HG03469 (cell line): ENCODE measurements around the gene MAP6D1.

Source experiments
- ATAC-seq: cut with Tn5 transposase; IDR thresholded peaks from one replicate; pipeline ENCODE4 v1.9.1; 2021; ENCODE audit warnings: mild to moderate bottlenecking, moderate library complexity, moderate number of reproducible peaks; ENCODE audit not compliant: unreplicated experiment

The MAP6D1 gene

DNA sequence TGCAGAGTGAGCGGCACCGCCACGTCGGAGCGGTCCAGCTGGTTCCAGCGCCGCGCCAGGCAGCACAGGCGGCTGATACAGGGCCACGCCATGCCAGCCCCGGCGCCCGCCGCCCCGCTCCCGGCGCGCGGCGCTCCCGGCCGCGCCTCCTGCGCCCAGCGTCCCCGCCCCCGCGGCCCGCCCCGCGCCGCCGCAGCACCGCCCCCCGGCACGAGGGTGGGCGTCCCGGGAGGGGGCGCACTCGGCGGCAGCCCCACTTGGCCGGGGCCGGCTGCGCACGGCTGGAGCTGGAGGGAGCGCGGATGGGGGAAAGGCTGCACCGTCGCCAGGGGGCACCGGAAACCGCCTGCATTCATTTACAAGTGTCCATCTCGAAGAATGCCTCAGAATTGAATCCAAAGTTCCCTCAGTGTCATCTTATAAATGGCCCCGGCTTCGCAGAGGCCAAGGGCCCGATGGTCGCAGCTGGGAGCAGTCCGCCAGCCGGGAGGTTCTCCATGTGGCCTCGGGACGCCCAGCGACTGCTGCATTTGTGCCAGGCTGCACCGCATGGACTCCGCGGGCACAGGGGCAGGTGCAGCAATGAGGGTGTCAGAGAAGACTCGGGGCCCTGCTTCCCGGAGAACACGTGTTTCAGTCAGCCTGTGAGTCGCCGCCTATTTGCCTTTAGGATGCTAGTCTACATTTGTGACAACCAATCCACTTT is at the start of gene MAP6D1:
MAP6D1 (minus strand) TSS at position 122 of the 706 bp plus-strand sequence; CDS start at position 92, 30 bp downstream.
- ATAC-seq: no peak

DNA sequence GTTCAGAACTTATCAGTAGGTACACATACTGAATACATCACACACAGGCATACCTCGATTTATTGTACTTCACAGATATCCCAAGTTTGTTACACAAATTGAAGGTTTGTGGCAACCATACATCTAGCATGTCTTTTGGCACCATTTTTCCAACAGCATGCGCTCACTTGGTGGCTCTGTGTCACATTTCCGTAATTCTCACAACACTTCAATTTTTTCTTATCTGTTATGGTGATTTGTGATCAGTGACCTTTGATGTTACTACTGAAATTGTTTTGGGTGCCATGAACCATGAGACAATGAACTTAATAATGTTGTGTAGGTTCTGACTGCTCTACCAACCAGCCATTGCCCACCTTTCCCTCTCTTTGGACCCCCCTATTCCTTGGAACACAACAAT is 48.5 kb upstream of the MAP6D1 start:
- no peak for ATAC-seq

DNA sequence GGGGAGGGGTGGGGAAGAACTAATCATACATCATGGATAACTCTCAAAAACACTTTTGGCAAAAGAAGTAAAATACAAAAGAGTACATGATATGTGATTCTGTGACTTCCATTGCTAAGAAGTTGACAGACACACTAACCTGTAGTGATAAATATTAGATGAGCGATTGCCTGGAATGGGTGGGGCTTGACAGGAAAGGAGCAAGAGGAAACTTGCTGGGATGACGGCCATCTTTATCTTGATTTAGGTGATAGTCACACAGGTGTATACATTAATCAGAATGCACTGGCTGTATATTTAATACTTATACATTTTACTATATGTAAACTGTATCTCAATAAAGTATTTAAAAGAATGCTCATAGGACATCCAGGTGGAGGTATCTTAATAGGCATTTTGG is 46.2 kb upstream of the MAP6D1 start:
- no peak for ATAC-seq

DNA sequence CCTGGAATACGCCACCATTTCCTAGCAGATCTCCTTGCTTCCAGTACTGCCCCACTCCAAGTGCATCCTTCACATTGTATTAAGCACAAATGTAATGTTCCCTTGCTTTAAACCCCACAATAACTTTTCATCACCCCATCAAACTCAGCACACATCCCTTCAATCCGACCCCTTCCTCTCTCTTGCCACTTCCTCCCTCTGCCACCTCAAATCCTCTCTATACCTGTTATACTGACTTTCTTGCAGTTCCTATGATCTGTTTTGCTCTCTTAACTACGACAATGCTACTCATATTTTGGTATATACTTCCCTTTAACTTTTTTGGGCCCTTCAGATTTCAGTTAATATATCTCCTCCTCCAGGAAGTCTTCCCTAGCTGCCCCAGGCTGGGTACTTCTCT is 45.2 kb upstream of the MAP6D1 start:
- no peak for ATAC-seq

DNA sequence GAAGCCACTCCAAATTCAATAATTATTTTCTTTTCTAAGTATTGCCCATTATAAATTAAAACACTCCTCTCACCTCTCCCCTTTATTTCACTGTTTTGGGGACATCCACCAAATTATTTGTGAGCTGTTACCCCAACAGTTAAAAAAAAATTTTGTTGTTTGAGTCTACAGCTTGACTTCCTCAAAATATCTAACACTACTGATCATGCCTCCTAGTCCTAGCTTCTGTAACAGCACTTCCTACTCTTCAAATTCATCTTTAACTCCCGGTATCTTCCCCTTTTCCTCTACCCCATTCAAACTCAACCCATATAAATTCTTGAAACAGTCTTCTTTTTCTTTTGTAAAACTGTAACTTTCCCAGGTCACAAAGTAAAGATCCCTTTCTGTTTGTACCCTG is 43.4 kb upstream of the MAP6D1 start:
- no peak for ATAC-seq

DNA sequence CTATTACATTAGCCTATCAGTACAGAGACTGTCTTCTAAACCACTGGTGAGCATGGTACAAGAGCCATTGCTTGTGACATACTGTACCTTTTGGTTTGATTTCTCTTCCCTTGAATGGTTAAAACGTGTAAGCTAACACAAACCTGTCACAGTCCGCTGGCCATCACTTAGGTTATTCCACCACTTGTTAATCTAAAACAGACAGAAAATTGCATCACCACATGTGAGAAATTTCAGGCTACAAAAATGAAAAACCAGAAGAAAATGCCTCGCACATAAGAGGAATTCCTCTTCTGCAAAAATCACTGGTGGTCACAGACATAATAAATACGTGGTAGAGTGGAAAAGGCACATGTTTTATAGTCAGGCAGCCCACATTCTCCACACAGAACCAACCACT is 37.2 kb upstream of the MAP6D1 start:
- ATAC-seq: no peak

DNA sequence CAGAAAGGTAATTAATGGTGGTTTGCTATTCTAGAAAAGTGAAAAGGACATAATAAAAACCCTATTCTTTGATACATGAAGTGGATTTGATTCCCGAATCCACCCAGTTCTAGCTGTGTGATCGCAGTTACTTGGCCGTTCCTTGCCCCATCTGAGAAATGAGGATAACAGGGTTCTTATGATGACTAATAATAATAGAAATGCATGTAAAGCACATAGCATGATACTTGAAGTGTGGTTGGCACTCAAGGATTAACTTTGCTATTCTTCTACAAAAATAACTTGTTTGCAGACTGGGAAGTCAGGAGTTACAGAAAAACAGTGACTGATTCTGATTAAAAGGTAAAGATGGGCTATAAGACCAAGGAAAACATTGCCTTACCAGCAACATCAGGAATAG is 32.5 kb upstream of the MAP6D1 start:
- ATAC-seq: no peak

DNA sequence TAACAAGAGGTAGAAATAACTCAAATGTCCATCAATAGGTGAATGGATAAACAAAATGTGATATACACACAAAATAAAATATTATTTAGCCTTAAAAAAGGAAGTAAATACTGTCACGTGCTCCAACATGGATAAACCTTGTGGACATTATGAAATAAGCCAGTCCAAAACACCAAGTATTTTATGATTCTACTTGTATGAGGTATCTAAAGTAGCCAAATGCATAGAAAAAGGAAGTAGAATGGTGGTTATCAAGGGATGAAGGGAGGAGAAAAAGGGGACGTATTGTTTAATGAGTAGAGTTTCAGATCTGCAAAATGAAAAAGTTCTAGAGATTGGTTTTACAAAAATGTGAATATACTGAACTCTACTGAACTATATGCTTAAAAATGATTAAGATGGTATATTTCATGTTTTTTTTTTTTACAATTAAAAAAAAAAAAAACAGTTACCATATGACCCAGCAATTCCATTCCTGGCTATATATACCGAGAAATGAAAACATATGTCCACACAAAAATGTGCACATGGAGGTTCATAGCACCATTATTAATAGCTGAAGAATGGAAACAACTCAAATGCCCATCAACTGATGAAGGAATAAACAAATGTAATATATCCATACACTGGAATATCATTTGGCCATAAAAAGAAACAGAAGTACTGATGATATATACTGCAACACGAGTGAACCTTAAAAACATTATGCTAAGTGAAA is 29.1 kb upstream of the MAP6D1 start:
- no peak for ATAC-seq

DNA sequence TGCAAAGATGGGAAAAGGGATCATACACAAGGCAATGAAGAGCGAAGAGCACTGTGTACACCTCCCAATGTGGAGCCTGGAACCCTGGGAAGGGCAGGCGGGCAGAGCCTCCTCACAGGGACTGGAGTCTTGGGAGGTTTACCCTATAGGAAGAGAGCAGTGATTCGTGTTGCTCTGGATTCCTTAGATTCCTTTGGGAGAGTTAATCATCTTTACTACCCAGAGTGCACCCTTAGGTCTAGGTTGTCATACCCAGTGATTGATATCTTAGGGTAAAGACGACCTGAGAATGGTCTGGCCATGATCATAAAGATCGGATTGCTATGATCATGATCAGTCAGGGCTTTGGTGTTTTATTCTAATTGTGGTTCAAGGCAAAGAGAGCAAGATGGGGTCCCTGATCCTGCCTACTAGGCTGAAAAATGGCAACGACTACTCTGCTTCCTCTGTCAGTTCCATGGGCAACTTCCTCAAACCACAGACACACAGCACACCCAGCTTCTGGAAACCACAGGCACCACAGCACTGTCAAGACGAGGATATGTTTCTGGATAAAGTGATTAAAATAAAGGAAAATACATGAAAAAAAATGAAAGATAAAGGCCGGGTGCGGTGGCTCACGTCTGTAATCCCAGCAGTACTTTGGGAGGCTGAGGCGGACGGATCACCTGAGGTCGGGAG is 20.4 kb upstream of the MAP6D1 start:
- ATAC-seq: no peak

DNA sequence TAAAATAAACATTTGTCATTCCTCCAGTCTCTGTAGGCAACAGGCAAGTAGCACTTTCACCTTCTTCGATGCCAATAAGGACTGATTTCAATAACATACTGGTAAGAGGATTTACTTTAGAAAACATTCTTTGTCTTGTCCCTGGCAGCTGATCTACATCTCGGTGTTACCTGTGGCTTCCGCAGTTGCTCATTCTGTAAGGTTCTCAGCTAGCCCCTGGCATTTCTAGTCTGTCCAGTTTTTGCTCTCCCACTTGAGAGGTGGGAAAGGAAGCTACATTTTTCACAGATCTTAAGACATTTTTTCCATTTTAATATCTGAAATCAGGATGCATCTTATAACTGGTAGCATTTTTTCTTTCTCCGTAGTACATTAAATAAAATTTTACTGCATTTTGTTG is 19.7 kb upstream of the MAP6D1 start:
- ATAC-seq: no peak

DNA sequence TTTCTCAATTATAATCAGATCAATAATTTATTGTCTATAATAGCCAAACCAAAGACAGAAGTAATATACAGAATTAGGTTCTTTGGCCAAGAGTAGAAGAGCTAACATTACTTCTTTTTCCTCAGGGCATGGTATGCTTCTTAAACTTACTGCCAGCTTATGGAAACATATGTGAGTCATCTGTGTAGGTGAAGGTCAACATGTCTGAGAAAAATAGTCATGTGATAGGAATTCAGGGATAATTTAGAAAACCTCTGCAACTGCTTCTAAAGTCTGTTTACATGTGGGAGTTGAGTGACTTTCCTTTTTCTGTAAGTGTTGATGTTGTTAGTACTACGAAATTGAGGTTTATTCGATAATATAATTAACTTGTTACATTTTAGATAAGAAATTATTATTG is 19.2 kb upstream of the MAP6D1 start:
- ATAC-seq: no peak

DNA sequence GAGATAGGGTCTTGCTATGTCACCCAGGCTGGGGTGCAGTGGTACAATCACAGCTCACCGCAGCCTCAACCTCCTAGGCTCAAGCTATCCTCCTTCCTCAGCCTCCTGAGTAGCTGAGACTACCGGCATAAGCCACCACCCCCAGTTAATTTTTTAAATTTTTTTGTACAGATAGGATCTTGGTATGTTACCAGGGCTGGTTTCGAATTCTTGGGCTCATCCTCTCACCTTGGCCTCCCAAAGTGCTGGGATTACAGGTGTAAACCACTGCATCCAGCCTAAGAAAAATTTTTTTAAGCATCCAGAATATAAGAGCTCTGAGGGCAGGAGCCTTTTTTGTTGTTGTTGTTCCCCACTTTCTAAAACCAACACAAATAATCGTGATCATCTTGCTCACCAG is 14.4 kb upstream of the MAP6D1 start:
- ATAC-seq: no peak

DNA sequence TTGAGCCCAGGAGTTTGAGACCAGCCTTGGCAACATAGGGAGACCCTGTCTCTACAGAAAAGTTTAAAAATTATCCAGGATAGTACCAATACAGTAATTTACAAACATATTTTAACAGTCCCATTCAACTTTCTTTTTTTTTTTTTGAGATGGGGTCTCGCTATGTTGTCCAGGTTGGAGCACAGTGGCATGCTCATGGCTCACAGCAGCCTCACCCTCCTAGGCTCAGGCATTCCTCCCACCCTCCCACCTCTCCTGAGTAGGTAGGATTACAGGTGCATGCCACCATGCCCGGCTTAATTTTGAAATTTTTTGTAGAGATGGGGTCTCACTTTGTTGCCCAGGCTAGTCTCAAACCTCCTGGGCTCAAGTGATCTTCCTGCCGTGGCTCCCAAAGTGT is 12.5 kb upstream of the MAP6D1 start:
- no peak for ATAC-seq

DNA sequence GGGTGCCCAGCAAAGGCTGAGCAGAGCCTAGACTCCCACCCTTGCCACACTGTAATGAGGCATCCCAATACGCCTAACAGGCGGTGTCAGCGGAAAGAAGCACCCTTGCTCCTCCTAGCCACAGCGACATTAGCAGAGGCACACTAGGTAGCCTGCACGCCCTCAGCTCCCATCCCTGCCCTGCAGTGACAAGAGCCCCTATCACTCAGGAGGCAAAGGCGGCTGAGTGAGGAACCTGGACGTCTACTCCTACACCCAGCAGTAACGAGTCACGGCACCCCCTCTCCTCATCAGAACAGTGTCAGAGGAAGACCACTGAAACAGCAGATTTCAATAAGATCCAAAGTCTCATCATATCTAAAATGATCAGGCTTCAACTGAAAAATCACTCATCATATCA is 12.0 kb upstream of the MAP6D1 start:
- ATAC-seq: no peak

DNA sequence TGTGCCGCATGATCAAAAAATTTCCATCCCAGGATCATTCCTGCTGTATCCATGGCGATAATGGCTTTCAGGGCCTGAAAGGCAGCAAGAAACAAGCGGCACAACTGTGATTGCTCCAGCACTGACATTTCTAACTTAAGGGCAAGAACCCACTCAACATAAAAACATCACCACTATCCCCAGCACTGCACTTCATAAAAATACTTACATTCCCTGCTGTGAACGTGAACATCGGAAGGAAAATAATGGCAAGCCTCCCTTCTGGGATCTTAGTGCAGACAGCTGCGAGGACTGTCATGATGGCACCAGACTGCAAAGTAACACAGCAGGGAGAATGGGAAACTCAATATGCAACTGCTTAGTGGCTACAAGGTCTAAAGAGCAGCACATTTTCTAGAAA is 8.1 kb upstream of the MAP6D1 start:
- no peak for ATAC-seq

DNA sequence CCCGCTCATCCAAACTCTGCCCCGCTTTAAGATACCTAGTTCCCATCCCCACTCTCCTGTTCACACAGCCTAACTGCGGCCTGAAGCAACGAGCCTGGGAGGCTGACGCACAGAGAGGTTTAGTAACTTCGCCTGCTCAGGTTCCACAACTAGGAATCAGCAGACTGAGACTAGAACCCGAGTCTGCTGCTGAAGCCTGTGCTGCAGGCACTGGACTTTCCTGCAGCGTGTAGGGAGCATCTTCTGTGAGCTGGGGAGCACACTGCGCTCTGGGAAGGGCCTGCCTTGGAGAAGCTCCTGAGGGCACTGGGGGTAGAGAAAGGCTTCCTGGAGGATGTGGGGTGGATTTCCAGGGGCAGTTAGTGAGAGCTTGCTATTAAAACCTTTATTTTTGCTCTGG is 4.8 kb upstream of the MAP6D1 start:
- no peak for ATAC-seq

DNA sequence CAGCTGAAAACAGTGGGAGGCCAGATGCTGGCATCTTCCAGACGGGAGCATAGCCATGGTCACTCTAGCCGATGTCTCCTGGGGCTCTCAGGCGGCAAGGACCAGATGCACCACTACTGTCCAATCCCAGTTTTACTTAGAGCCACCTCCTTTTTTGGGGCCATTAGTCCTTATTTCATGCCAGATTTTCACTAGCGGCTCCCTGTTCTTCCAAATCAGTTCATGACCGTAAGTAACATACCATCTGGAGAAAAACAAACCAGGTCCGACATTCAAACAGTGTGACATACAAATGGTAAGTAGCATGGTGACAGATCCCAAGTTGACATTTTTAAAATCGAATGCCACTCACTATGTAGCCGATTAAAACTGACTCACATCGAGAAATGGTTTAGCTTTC is 4.1 kb upstream of the MAP6D1 start:
- ATAC-seq: no peak

DNA sequence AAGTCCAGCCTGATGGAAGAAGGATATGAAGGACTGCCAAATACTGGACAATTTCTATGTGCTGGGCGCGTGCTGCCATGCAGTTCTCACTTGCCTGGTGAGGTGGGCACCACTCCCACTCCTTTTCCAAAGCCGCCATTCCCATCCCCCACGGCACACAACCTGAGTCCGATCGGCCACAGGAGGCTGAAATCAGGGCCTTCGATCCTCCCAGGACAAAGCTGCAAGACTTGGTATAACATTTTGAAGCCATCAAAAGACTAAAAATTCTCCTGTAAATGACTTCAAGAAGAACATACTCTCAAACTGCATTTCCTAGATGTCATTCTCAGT is 3.1 kb upstream of the MAP6D1 start:
- ATAC-seq: no peak

DNA sequence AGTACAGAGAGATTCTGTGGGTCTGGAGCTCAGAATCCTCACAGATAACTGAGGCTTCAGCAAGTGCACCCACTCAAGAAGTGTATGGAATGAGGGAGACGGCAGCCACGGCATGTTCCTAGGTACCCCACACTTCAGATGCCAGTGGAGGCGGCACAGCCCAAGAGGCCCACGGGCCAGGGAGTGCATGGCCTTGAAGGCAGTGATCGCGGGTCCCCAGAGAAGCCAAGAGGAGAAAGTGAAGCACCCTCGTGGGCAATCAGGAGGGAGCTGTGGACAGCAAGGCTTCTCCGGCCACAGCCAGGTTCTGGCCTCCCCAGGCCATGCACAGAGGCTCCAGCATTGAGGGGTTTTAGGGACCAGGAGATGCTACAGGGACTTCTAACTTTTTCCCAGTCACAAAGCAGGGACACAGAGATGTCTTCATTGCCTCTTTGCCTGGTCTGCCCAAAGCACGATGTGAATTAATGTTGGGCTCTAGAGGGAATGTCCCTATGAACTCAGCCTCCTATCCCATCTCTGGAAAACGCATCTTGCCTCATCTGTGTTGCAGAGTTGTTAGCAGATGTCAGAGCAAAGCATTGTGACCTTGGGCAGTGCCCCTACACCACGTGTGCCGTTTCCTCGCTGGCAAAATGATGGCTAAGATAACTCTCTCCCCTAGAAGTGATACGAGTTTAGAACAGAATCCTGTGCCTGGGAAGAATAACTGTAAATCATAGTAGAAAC is 2.6 kb upstream of the MAP6D1 start:
- ATAC-seq: no peak

DNA sequence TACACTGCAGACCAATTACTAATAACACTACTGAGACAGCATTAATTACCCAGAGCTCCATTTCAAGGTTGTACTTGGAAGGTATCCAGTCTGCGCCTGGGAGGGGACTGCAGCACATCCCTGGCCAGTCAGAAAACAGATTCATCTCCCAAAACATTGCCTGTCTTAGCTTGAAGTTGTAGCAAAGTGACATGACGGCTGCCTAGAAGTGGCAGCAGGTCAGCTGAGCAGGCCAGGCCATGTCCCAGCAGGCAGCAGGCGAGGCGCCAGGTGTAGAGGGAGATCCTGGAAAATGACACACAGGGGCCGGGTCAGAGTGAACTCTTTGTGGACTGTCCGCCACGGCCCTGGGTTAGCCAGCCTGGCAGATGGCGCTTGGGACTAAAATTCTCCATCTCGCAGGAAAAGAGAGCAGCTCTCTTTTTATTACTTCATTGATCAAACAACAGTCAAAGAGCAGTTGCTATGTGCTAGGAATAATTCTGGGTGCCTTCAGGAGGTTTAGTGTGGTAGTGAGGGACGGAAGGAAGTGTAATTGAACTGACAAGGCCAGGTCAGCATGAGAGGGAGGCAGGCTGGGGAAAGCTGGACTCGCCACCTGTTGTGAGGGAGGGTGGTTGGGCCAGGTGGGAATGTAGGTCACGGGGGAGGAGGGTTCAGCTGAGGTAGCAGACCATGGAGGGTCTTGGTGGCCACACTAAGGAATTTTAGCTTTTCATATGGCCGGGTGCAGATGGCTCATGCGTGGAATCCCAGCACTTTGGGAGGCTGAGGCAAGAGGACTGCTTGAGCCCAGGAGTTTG is 1.3 kb upstream of the MAP6D1 start:
- no peak for ATAC-seq
